Panc1 (cell line): ENCODE results near the gene RAC2. TPM values are rescaled to one million over a fixed set of nuclear protein-coding genes. Genes with fewer than 3 reads are reported as not detected.

Source experiments
- ATAC-seq: fragments of 200-7000 bp; cut with Tn5 transposase; 2 replicates; pipeline ENCODE4 v1.9.1; 2020; ENCODE audit warnings: mild to moderate bottlenecking, moderate library complexity
- BruUV-seq: library from RNA; stranded (reverse); fragments of 400-500 nt; replicated peaks from 2 replicates; lab custom pipeline; 2021; lab: Mats Ljungman, UMichigan
- CTCF ChIA-PET: fragments of 300-600 bp; sonication (Branson Sonifier 250); formaldehyde crosslinking; loops from one replicate; lab custom pipeline; 2022; ENCODE audit warnings: antibody characterized with exemption; lab: Charles Lee
- POLR2A ChIA-PET: fragments of 300-600 bp; sonication (Branson Sonifier 250); formaldehyde crosslinking; loops from one replicate; lab custom pipeline; 2022; ENCODE audit warnings: antibody characterized with exemption; lab: Charles Lee
- DNase-seq: peaks from one replicate; pipeline ENCODE4 v3.0.0-alpha.2; 2010; ENCODE audit warnings: low read depth, low spot score
- H3K27ac ChIP-seq: 2 replicates; pipeline ENCODE4 v1.5.1; 2011; ENCODE audit warnings: mild to moderate bottlenecking, low read length, inconsistent platforms
- H3K27me3 ChIP-seq: fragments of 200-500 bp; sonication (Bioruptor generic); 2 replicates; pipeline ENCODE4 v1.6.0; 2014; ENCODE audit warnings: low read length, inconsistent platforms; ENCODE audit not compliant: control insufficient read depth, insufficient read depth
- H3K36me3 ChIP-seq: fragments of 200-500 bp; sonication (Bioruptor generic); 2 replicates; pipeline ENCODE4 v1.5.1; 2014; ENCODE audit warnings: inconsistent platforms, mild to moderate bottlenecking, low read length, moderate library complexity; ENCODE audit not compliant: control insufficient read depth, insufficient read depth
- H3K4me1 ChIP-seq: 2 replicates; pipeline ENCODE4 v1.5.1; 2011; ENCODE audit warnings: inconsistent platforms, mild to moderate bottlenecking, low read length, moderate library complexity; ENCODE audit not compliant: control insufficient read depth, insufficient read depth
- H3K4me3 ChIP-seq, 2 experiments: 2 replicates each; pipeline ENCODE4 v1.5.1; 2011 to 2012; ENCODE audit warnings: low read depth in 2 of 2, low read length in 2 of 2, mild to moderate bottlenecking in 2 of 2, inconsistent platforms in 1 of 2, moderate library complexity in 1 of 2
- H3K9me3 ChIP-seq: fragments of 200-500 bp; sonication (Bioruptor generic); 2 replicates; pipeline ENCODE4 v1.5.1; 2014; ENCODE audit warnings: low read depth, mild to moderate bottlenecking, inconsistent platforms, low read length, moderate library complexity; ENCODE audit not compliant: control insufficient read depth, insufficient read depth
- POLR2AphosphoS5 ChIP-seq: IDR thresholded peaks from 2 replicates; pipeline ENCODE4 v1.6.1; 2012; ENCODE audit warnings: mild to moderate bottlenecking, low read depth, low read length, moderate library complexity
- SIN3A ChIP-seq: IDR thresholded peaks from 2 replicates; pipeline ENCODE4 v1.6.1; 2012; ENCODE audit warnings: low read depth, mild to moderate bottlenecking, low read length, moderate library complexity, borderline replicate concordance; ENCODE audit not compliant: insufficient read depth
- TCF7L2 ChIP-seq: IDR thresholded peaks from 2 replicates; pipeline ENCODE4 v1.6.1; 2011; ENCODE audit warnings: mild to moderate bottlenecking, low read depth, low read length, inconsistent platforms
- in situ Hi-C: cut with HindIII; loops from 2 replicates; pipeline ENCODE4 v1.10.0; 2016; ENCODE audit warnings: low sequenced_read_pairs, low pct_unique_long_range_greater_than_20kb
- intact Hi-C: fragments of 100-400 bp; cut with micrococcal nuclease; formaldehyde crosslinking; loops from one replicate; pipeline ENCODE4 v1.10.0; 2022; ENCODE audit not compliant: unreplicated experiment
- total RNA-seq: library from RNA; stranded (reverse); gene quantifications from one replicate; pipeline ENCODE4 v1.2.1, GENCODE V29; 2021; ENCODE audit not compliant: unreplicated experiment
- TF ChIP-seq, protein P1 (sequence below): fragments of 450-650 bp; IDR thresholded peaks from 2 replicates; pipeline ENCODE4 v1.5.1; 2017; ENCODE audit warnings: mild to moderate bottlenecking
- TF ChIP-seq, protein P2 (sequence below), 2 experiments: IDR thresholded peaks; 2 replicates each; pipeline ENCODE4 v1.6.1; 2011 to 2012; ENCODE audit warnings: low read depth in 2 of 2, control low read depth in 1 of 2, low read length in 1 of 2, mild to moderate bottlenecking in 1 of 2, moderate library complexity in 1 of 2; ENCODE audit not compliant: insufficient read depth in 1 of 2

The RAC2 gene
- total RNA-seq, 1 experiment from 2014 or later = 1.5 TPM

DNA sequence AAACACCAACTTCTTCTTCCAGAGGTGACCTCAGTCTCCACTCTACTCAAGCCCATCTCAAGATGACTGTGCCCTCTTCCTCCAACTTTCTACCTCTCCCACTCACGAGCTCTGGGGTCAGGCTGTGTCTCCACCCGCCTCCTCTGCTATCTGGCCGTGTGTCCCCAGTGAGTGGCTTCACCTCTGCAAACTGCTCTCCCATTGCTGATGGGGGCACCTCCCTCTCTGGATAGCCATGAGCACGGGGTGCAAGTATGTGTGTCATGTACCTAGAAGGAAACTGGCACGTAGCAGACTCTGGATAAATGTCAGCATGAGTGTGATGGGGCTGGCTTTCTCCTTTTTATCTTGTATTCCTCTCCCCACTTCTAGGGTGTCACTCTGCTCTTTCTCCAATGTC lies 18.3 kb upstream of the RAC2 start:
- BruUV-seq = no TSS peak
- intact Hi-C loops (no loop called here), in situ Hi-C loops (no loop called here)
- Histone ChIP-seq H3K9me3 (peaks cover 14% of the 10 kb centered on the region; the same call in 1 of the 2 replicates), H3K36me3 (no peaks in the 10 kb centered on the region), H3K27ac (no peak overlapping the region), H3K4me1 (peaks cover 14% of the 10 kb centered on the region), H3K27me3 (no peaks in the 10 kb centered on the region), H3K4me3 (no peak overlapping the region)
- TF ChIP-seq, protein P1, sequence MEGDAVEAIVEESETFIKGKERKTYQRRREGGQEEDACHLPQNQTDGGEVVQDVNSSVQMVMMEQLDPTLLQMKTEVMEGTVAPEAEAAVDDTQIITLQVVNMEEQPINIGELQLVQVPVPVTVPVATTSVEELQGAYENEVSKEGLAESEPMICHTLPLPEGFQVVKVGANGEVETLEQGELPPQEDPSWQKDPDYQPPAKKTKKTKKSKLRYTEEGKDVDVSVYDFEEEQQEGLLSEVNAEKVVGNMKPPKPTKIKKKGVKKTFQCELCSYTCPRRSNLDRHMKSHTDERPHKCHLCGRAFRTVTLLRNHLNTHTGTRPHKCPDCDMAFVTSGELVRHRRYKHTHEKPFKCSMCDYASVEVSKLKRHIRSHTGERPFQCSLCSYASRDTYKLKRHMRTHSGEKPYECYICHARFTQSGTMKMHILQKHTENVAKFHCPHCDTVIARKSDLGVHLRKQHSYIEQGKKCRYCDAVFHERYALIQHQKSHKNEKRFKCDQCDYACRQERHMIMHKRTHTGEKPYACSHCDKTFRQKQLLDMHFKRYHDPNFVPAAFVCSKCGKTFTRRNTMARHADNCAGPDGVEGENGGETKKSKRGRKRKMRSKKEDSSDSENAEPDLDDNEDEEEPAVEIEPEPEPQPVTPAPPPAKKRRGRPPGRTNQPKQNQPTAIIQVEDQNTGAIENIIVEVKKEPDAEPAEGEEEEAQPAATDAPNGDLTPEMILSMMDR = no peak
- TF ChIP-seq SIN3A = no peak
- TF ChIP-seq, protein P2, sequence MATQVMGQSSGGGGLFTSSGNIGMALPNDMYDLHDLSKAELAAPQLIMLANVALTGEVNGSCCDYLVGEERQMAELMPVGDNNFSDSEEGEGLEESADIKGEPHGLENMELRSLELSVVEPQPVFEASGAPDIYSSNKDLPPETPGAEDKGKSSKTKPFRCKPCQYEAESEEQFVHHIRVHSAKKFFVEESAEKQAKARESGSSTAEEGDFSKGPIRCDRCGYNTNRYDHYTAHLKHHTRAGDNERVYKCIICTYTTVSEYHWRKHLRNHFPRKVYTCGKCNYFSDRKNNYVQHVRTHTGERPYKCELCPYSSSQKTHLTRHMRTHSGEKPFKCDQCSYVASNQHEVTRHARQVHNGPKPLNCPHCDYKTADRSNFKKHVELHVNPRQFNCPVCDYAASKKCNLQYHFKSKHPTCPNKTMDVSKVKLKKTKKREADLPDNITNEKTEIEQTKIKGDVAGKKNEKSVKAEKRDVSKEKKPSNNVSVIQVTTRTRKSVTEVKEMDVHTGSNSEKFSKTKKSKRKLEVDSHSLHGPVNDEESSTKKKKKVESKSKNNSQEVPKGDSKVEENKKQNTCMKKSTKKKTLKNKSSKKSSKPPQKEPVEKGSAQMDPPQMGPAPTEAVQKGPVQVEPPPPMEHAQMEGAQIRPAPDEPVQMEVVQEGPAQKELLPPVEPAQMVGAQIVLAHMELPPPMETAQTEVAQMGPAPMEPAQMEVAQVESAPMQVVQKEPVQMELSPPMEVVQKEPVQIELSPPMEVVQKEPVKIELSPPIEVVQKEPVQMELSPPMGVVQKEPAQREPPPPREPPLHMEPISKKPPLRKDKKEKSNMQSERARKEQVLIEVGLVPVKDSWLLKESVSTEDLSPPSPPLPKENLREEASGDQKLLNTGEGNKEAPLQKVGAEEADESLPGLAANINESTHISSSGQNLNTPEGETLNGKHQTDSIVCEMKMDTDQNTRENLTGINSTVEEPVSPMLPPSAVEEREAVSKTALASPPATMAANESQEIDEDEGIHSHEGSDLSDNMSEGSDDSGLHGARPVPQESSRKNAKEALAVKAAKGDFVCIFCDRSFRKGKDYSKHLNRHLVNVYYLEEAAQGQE (IDR thresholded peaks at IDR 0.05; ENCODE audit: insufficient read depth in 1 of 2, low read depth in 2 of 2, low read length in 1 of 2) = no peak
- no peak for TF ChIP-seq POLR2AphosphoS5
- TF ChIP-seq TCF7L2 = no peak
- no peak for ATAC-seq
- ChIA-PET CTCF (no interaction called here), POLR2A (no interaction called here)
- DNase-seq = no peak

DNA sequence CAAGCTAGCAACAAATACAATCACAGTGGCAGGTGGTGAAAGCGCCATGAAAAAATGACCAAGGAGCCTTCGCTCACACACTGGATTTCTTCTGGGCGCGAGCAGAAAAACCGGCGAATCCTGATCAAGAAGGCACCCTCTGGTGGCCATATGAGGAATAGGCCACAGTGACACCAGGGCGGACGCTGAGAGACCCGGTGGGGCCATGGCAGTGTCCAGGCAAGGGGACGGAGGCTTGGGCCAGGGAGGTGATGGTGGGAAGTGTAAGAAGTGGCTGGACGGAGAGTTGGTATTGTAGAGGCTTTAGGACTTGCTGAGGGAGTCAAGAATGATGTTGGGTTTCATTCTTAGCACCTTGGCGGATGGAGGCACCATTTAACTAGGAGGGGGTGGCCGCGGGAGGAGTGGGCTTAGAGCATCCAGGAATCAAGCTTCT lies 16.9 kb upstream of the RAC2 start:
- TF ChIP-seq POLR2AphosphoS5 = no peak
- TF ChIP-seq, protein P1 = peak; percentile 87
- peak; percentile 65 for ATAC-seq
- Histone ChIP-seq H3K27ac (no peak overlapping the region), H3K36me3 (no peaks in the 10 kb centered on the region), H3K4me1 (peaks cover 14% of the 10 kb centered on the region), H3K27me3 (no peaks in the 10 kb centered on the region), H3K9me3 (peaks cover 14% of the 10 kb centered on the region; the same call in 1 of the 2 replicates), H3K4me3 (no peak overlapping the region)
- in situ Hi-C loops (no loop called here), intact Hi-C loops (no loop called here)
- ChIA-PET CTCF (no interaction called here), POLR2A (no interaction called here)
- no TSS peak for BruUV-seq
- no peak for DNase-seq
